NB4 (cell line): Measurements from ENCODE around the gene LRP4.
A peak's percentile ranks its signal among the peaks of the same experiment; 100 is the strongest.

ENCODE experiments used
- DNase-seq: peaks from one replicate; pipeline ENCODE4 v3.0.0; 2010; ENCODE audit warnings: low read depth
- H3K4me3 ChIP-seq: one replicate; pipeline ENCODE4 v1.5.1; 2011; ENCODE audit warnings: mild to moderate bottlenecking, low read depth, low read length, moderate library complexity
- CTCF ChIP-seq: IDR thresholded peaks from one replicate; pipeline ENCODE4 v1.5.1; 2012; ENCODE audit warnings: low read depth, low read length
- MAX ChIP-seq: IDR thresholded peaks from 2 replicates; pipeline ENCODE4 v1.6.1; 2011; ENCODE audit warnings: low read depth, low read length
- MYC ChIP-seq: IDR thresholded peaks from 2 replicates; pipeline ENCODE4 v1.6.1; 2011; ENCODE audit warnings: low read depth, low read length
- POLR2A ChIP-seq: IDR thresholded peaks from 2 replicates; pipeline ENCODE4 v1.6.1; 2011; ENCODE audit warnings: mild to moderate bottlenecking; ENCODE audit not compliant: insufficient read length; ENCODE audit errors: extremely low read depth

LRP4 gene

GRCh38 chr11:46916286-46917108, 1.9 kb downstream of the LRP4 start:
- DNase-seq, result peak; percentile 54
- peak overlapping the region; percentile 39 for H3K4me3 ChIP-seq
- TF ChIP-seq POLR2A, result no peak
- peak; percentile 7 for TF ChIP-seq CTCF

GRCh38 chr11:46914910-46915309, 3.4 kb downstream of the LRP4 start:
- no peak for DNase-seq
- TF ChIP-seq POLR2A (no peak), MAX (no peak), MYC (no peak), CTCF (no peak)

GRCh38 chr11:46914363-46914762, 4.0 kb downstream of the LRP4 start:
- H3K4me3 ChIP-seq, result no peak overlapping the region
- TF ChIP-seq MYC, result no peak
- no peak for TF ChIP-seq POLR2A
- TF ChIP-seq CTCF, result no peak
- TF ChIP-seq MAX, result no peak

More at GRCh38 chr11:46914910-46915309, 3.4 kb downstream of the LRP4 start:
- H3K4me3 ChIP-seq, result no peak overlapping the region

GRCh38 chr11:46913484-46913883, 4.9 kb downstream of the LRP4 start:
- no peak for TF ChIP-seq MYC
- H3K4me3 ChIP-seq, result no peak overlapping the region
- no peak for DNase-seq

More at GRCh38 chr11:46914363-46914762, 4.0 kb downstream of the LRP4 start:
- no peak for DNase-seq

- peak overlapping the region; percentile 35 for H3K4me3 ChIP-seq
- peak; percentile 78 for DNase-seq
- TF ChIP-seq POLR2A (no peak), MAX (peak; percentile 66), CTCF (no peak), MYC (no peak; the same call in 1 of the 2 replicates)
Measured at GRCh38 chr11:46912526-46913150, 5.7 kb downstream of the LRP4 start.

GRCh38 chr11:46907606-46908005, 10.7 kb downstream of the LRP4 start:
- no peak overlapping the region for H3K4me3 ChIP-seq
- no peak for DNase-seq

More at GRCh38 chr11:46907606-46908005, 10.7 kb downstream of the LRP4 start:
- TF ChIP-seq CTCF (no peak), MYC (no peak), POLR2A (no peak), MAX (no peak)
